ENCODE data around the gene SLCO4C1. TPM values are rescaled to one million over a fixed set of nuclear protein-coding genes. Genes with fewer than 3 reads are reported as not detected.

Gene SLCO4C1
- total RNA-seq, 1 donor from 2014 or later: not detected

GRCh38 chr5:102286476-102286875 is 9.6 kb downstream of the SLCO4C1 start:
- no peak for TF ChIP-seq CTCF (IDR thresholded peaks at IDR 0.05)
- intact Hi-C loops (cut with DNase I): no loop called here

DNA sequence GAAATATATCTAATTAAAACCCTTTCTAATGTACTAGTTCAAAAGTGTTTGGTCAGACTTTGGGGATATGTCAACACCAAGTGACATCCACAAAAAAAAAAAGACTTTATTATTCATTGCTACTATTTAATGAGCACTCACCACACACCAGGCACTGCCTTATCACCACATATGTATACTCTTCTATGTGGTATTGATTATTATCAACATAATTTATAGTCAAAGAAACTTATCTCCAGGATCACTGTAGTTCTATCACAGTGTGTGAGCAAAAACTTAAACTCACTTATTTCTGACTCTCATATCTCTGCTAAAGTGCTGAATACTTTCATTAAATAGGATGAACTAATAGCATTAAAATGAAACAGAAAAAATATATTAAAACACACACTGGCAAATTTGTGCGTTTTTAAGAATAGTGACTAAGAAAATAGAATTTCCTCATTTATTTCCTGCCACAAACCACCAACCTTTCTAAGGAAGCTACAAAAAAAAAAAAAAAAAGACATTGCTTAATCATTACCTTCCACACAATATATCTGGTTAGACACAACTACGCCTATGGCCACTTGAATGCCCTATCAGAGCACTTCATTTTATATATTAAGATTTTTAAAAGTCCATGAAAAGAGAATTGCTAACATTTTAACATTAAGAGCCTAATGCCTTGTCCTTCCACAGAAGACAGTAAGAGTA is 12.8 kb downstream of the SLCO4C1 start:
- Histone ChIP-seq H3K27ac (no peak overlapping the region), H3K4me1 (no peaks in the 10 kb centered on the region), H3K27me3 (no peaks in the 10 kb centered on the region), H3K9me3 (no peaks in the 10 kb centered on the region), H3K36me3 (no peaks in the 10 kb centered on the region), H3K4me3 (no peak overlapping the region)
- intact Hi-C loops (cut with DNase I): no loop called here
- no peak for DNase-seq (ENCODE audit: low spot score in 2 of 2)
- TF ChIP-seq CTCF (IDR thresholded peaks at IDR 0.05): no peak

More at GRCh38 chr5:102286476-102286875, 9.6 kb downstream of the SLCO4C1 start:
- Histone ChIP-seq H3K4me1 (no peaks in the 10 kb centered on the region), H3K4me3 (no peak overlapping the region), H3K9me3 (no peaks in the 10 kb centered on the region), H3K27ac (no peak overlapping the region), H3K27me3 (no peaks in the 10 kb centered on the region), H3K36me3 (no peaks in the 10 kb centered on the region)
- DNase-seq (ENCODE audit: low spot score in 2 of 2): no peak

DNA sequence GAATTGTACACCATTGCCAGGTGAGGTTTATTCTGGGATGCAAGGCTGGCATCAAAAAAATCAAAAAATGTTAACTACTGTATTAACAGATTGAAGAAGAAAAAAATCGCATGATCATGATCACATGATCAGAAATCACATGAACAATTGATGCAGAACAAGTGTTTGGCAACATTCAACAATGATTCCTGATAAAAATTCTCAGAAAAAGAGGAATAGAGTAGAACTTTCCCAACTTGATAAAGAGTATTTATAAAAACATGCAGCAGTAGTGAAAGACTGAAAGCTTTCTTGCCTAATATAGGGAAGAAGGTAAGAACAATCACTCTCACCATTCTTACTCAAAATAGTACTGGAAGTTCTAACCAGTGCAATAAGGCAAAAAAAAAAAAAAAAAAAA is 16.4 kb downstream of the SLCO4C1 start:
- DNase-seq (ENCODE audit: low spot score in 2 of 2): no peak
- Histone ChIP-seq H3K4me1 (no peaks in the 10 kb centered on the region), H3K9me3 (no peaks in the 10 kb centered on the region), H3K27ac (no peak overlapping the region), H3K36me3 (no peaks in the 10 kb centered on the region), H3K27me3 (no peaks in the 10 kb centered on the region), H3K4me3 (no peak overlapping the region)
- intact Hi-C loops (cut with DNase I): no loop called here
- TF ChIP-seq CTCF (IDR thresholded peaks at IDR 0.05): no peak

DNA sequence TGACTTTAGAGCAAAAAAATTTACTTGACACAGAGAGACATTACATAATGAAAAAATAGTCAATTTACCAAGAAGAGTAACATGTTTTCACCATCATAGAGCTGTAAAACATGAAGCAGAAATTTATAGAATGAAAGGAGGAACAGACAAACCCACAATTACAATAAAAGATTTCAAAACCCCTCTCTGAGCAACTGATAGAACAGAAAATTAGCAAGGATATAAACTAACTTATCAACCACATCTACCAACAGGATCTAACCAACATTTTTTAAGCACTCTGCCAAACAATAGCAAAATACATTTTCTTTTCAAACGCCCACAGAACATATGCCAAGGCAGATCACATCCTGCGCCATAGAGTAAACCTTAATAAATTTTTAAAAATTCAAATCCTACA is 17.9 kb downstream of the SLCO4C1 start:
- H3K9me3 ChIP-seq: no peaks in the 10 kb centered on the region
- intact Hi-C loops (cut with DNase I): no loop called here
- no peaks in the 10 kb centered on the region for H3K36me3 ChIP-seq

DNA sequence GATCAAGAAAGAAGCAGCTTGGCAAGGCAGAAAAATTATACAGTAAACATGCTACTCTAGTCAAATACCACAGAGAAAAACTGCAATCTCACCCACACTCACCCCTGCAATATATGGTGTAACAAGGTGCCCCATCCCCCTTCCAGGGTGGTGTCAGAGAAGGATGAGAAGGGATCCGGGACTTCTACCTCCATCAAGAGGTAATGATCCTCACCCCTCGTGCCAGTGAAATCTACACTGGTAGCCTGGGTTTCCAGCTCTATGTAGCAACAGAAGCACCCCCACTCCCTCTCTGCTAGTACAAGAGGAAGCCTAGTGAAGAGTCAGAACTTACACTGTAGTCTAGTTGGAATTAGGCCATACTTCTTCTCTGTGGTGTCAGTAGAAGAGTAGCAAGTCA is 18.9 kb downstream of the SLCO4C1 start:
- no peak for TF ChIP-seq CTCF (IDR thresholded peaks at IDR 0.05)
- Histone ChIP-seq H3K27ac (no peak overlapping the region), H3K4me3 (no peak overlapping the region), H3K36me3 (no peaks in the 10 kb centered on the region), H3K4me1 (no peaks in the 10 kb centered on the region), H3K9me3 (no peaks in the 10 kb centered on the region), H3K27me3 (no peaks in the 10 kb centered on the region)
- intact Hi-C loops (cut with DNase I): no loop called here
- no peak for DNase-seq (ENCODE audit: low spot score in 2 of 2)

More for the DNA sequence above, 17.9 kb downstream of the SLCO4C1 start:
- no peak for TF ChIP-seq CTCF (IDR thresholded peaks at IDR 0.05)
- Histone ChIP-seq H3K27me3 (no peaks in the 10 kb centered on the region), H3K27ac (no peak overlapping the region), H3K4me3 (no peak overlapping the region), H3K4me1 (no peaks in the 10 kb centered on the region)
- no peak for DNase-seq (ENCODE audit: low spot score in 2 of 2)

Data from ascending aorta (tissue), 2 donors.